K562 (cell line): ENCODE data around the gene AHCY. TPM values are rescaled to one million over a fixed set of nuclear protein-coding genes. Genes with fewer than 3 reads are reported as not detected.

Experiments
- IRF2 ChIP-seq: sonication (generic); formaldehyde crosslinking; IDR thresholded peaks from 2 replicates; pipeline ENCODE4 v1.8.1; 2022; ENCODE audit warnings: mild to moderate bottlenecking, missing genetic modification reagents
- MGA ChIP-seq: fragments of 450-650 bp; IDR thresholded peaks from 2 replicates; pipeline ENCODE4 v1.6.1; 2016; ENCODE audit warnings: mild to moderate bottlenecking, moderate library complexity
- NUFIP1 ChIP-seq: fragments of 450-650 bp; IDR thresholded peaks from 2 replicates; pipeline ENCODE4 v1.6.1; 2018; ENCODE audit not compliant: partially characterized antibody
- SMAD4 ChIP-seq: fragments of 250-450 bp; sonication (Bioruptor Pico); conservative IDR thresholded peaks from 2 replicates; pipeline ENCODE4 v1.8.0; 2021; ENCODE audit warnings: inconsistent platforms, mild to moderate bottlenecking, moderate library complexity
- STAG1 ChIP-seq: sonication (generic); formaldehyde crosslinking; IDR thresholded peaks from 2 replicates; pipeline ENCODE4 v1.5.0; 2020; ENCODE audit warnings: missing genetic modification reagents, borderline replicate concordance
- TCF7 ChIP-seq: sonication (generic); IDR thresholded peaks from 2 replicates; pipeline ENCODE4 v1.6.1; 2016; ENCODE audit warnings: antibody characterized with exemption, borderline replicate concordance
- YY1 ChIP-seq, 3 experiments: IDR thresholded peaks; 2 replicates each; pipeline ENCODE4 v1.6.1; 2011; ENCODE audit warnings: low read length in 2 of 3, mild to moderate bottlenecking in 2 of 3, moderate library complexity in 2 of 3, borderline replicate concordance in 1 of 3, control low read depth in 1 of 3, low read depth in 1 of 3; ENCODE audit not compliant: insufficient read depth in 3 of 3, insufficient replicate concordance in 2 of 3, control insufficient read depth in 1 of 3, insufficient read length in 1 of 3; ENCODE audit errors: extremely low read depth in 1 of 3
- ZBTB43 ChIP-seq: sonication (generic); formaldehyde crosslinking; IDR thresholded peaks from 2 replicates; pipeline ENCODE4 v1.8.0; 2023; ENCODE audit warnings: mild to moderate bottlenecking, missing genetic modification reagents
- ZNF224 ChIP-seq: sonication (generic); formaldehyde crosslinking; IDR thresholded peaks from 2 replicates; pipeline ENCODE4 v1.8.0; 2022; ENCODE audit warnings: mild to moderate bottlenecking, missing genetic modification reagents
- ZNF436 ChIP-seq: fragments of 250-450, 450-650 bp; sonication (Bioruptor Pico); formaldehyde crosslinking; IDR thresholded peaks from 2 replicates; pipeline ENCODE4 v1.7.0; 2020; ENCODE audit warnings: mild to moderate bottlenecking
- polyA plus RNA-seq, 8 experiments: library from polyadenylated mRNA; depleted of rRNA in 4 of 8; stranded (reverse) in 5 of 8; unstranded in 3 of 8; fragments of >200 nt; fragmentation: Nextera tagmentation in 2 of 8; fragmentation: Illumina TruSeq in 1 of 8; extraction: Ambion mirVana in 2 of 8; extraction: Trizol in 1 of 8; gene quantifications; 2 replicates each; pipeline versions ENCODE4 v1.2.1 to v1.2.3, GENCODE V29; 2011 to 2014; ENCODE audit warnings: inconsistent platforms in 1 of 8, missing spikeins in 1 of 8
- total RNA-seq, 7 experiments: library from RNA; depleted of rRNA in 6 of 7; stranded (reverse); fragments of >200 nt in 6 of 7; fragmentation: Illumina TruSeq in 2 of 7; extraction: Trizol in 2 of 7; gene quantifications; 2 replicates each; pipeline versions ENCODE4 v1.2.1 to v1.2.3, GENCODE V29; 2011 to 2021; ENCODE audit warnings: low replicate concordance in 1 of 7
- TF ChIP-seq, protein P1 (sequence below): fragments of 450-650 bp; IDR thresholded peaks from 2 replicates; pipeline ENCODE4 v1.6.1; 2017; ENCODE audit warnings: mild to moderate bottlenecking, moderate library complexity

Gene AHCY
- total and polyA plus RNA-seq, 9 of the 15 experiments (the other 6 are each of a cell fraction or from before 2014, with no cell fraction given): 82.5 to 269 (median 190) TPM

DNA sequence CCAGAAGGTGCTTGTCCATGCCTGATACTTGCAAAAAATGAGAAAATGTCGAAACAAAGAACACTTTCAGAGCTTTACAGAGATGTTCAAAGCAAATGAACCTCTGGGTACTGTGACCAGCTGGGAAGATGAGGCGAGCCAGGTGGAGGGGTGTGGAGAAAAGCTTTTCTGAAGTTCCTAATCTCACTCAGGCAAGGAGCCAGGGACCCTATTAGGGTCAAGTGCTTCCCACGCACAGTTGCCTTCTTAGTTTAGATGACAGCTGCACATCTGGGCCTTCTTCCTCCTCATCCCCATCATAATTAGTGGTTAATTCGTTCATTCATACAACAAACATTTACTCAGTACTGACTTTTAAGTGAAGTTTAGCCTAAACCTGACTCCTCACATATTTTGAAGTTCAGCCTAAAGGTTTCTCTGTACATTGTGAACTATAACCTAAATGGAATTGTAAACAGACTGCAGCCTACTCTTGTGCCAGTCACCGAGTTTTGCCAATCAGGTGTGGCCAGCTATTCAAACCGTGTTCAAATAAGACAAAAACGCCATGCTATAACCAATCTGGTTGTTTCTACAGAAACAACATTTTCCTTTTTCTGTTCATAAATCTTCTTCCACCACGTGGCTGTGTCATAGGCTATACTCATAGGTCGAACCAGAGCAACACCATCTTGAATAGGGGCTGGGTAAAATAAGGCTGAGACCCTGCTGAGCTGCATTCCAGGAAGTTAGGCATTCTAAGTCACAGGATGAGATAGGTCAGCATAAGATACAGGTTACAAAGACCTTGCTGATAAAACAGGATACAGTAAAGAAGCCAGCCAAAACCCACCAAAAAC, 19.3 kb upstream of the AHCY start (continued):
- TF ChIP-seq STAG1 (no peak), ZNF436 (no peak), SMAD4 (CRISPR knock-in tag) (peak; percentile 88), NUFIP1 (no peak), TCF7 (no peak), IRF2 (CRISPR knock-in tag) (no peak), ZBTB43 (CRISPR knock-in tag) (no peak), MGA (peak; percentile 16; the same call in 1 of the 2 replicates), ZNF224 (CRISPR knock-in tag) (no peak), YY1 (IDR thresholded peaks at IDR 0.05; ENCODE audit: borderline replicate concordance in 1 of 3, control insufficient read depth in 1 of 3, extremely low read depth in 1 of 3, insufficient read depth in 3 of 3, insufficient read length in 1 of 3, insufficient replicate concordance in 2 of 3, low read depth in 1 of 3, low read length in 2 of 3) (no peak)
- TF ChIP-seq, protein P1, sequence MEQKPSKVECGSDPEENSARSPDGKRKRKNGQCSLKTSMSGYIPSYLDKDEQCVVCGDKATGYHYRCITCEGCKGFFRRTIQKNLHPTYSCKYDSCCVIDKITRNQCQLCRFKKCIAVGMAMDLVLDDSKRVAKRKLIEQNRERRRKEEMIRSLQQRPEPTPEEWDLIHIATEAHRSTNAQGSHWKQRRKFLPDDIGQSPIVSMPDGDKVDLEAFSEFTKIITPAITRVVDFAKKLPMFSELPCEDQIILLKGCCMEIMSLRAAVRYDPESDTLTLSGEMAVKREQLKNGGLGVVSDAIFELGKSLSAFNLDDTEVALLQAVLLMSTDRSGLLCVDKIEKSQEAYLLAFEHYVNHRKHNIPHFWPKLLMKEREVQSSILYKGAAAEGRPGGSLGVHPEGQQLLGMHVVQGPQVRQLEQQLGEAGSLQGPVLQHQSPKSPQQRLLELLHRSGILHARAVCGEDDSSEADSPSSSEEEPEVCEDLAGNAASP: no peak
